ENCODE measurements around the gene MED13L.
"Not testable (repeated sequence)": the region's sequence is repeated elsewhere in the genome, so short reads cannot be mapped to it uniquely, and the experiment has no call there.

MED13L gene

GRCh38 chr12:115998794-115999478 lies 278.6 kb downstream of the MED13L start:
- no peak for DNase-seq

GRCh38 chr12:115998119-115998633 lies 279.3 kb downstream of the MED13L start:
- peak; percentile 52 for DNase-seq

- no peak for DNase-seq
Observed at GRCh38 chr12:115993737-115994136, 283.8 kb downstream of the MED13L start.

- no peak for DNase-seq
Observed at GRCh38 chr12:115990241-115990640, 287.3 kb downstream of the MED13L start.

GRCh38 chr12:115988625-115989563 lies 288.6 kb downstream of the MED13L start:
- DNase-seq, result no peak

- no peak for DNase-seq
Observed at GRCh38 chr12:115988212-115988611, 289.3 kb downstream of the MED13L start.

- DNase-seq, result no peak
Observed at GRCh38 chr12:115984616-115985015, 292.9 kb downstream of the MED13L start.

- peak; percentile 9 for DNase-seq
Observed at GRCh38 chr12:115983226-115983798, 294.2 kb downstream of the MED13L start.

GRCh38 chr12:115980339-115980738 lies 297.2 kb downstream of the MED13L start:
- DNase-seq, result no peak

- no peak for DNase-seq
Observed at GRCh38 chr12:115979851-115980250, 297.6 kb downstream of the MED13L start.

GRCh38 chr12:115979351-115979750 lies 298.1 kb downstream of the MED13L start:
- no peak for DNase-seq

- DNase-seq, result not testable (repeated sequence)
Observed at GRCh38 chr12:115976829-115977228, 300.7 kb downstream of the MED13L start.

- no peak for DNase-seq
Observed at GRCh38 chr12:115975411-115975810, 302.1 kb downstream of the MED13L start.

- DNase-seq, result no peak
Observed at GRCh38 chr12:115973968-115974724, 303.3 kb downstream of the MED13L start.

GRCh38 chr12:115973066-115973465 lies 304.4 kb downstream of the MED13L start:
- DNase-seq, result no peak

GRCh38 chr12:115972241-115972640 lies 305.3 kb downstream of the MED13L start:
- DNase-seq, result no peak

- DNase-seq, result no peak
Observed at GRCh38 chr12:115968211-115968610, 309.3 kb downstream of the MED13L start.

- DNase-seq, result no peak
Observed at GRCh38 chr12:115966376-115966775, 311.1 kb downstream of the MED13L start.

GRCh38 chr12:115964626-115965025 lies 312.9 kb downstream of the MED13L start:
- DNase-seq, result no peak

- DNase-seq, result no peak
Observed at GRCh38 chr12:115964214-115964613, 313.3 kb downstream of the MED13L start.

- DNase-seq, result no peak
Observed at GRCh38 chr12:115962216-115962615, 315.3 kb downstream of the MED13L start.

Data from suppressor macrophage treated with lipopolysaccharide for 4 hours (primary cell).